B cell (primary cell): Measurements from ENCODE around the gene ETFA. TPM values are rescaled to one million over a fixed set of nuclear protein-coding genes. Genes with fewer than 3 reads are reported as not detected.

Experiments
- ATAC-seq: fragments of 200-7000 bp; cut with Tn5 transposase; one replicate; pipeline ENCODE4 v1.10.0; 2021; ENCODE audit warnings: low read depth, mild to moderate bottlenecking, moderate number of reproducible peaks, moderate library complexity
- CTCF ChIA-PET: fragments of 350-600 bp; sonication (Branson Sonifier 250); formaldehyde crosslinking; loops from one replicate; lab custom pipeline; 2021; ENCODE audit warnings: antibody characterized with exemption, inconsistent platforms; lab: Charles Lee
- POLR2A ChIA-PET: fragments of 350-600 bp; sonication (Branson Sonifier 250); formaldehyde crosslinking; loops from one replicate; lab custom pipeline; 2021; ENCODE audit warnings: antibody characterized with exemption; lab: Charles Lee
- DNase-seq: peaks from one replicate; pipeline ENCODE4 v3.0.0; 2013
- H2AFZ ChIP-seq: 2 replicates; pipeline ENCODE4 v1.6.1; 2012; ENCODE audit warnings: mild to moderate bottlenecking, low read depth, low read length; ENCODE audit not compliant: insufficient read depth, poor library complexity, severe bottlenecking
- H3K27ac ChIP-seq, 2 donors: 1 replicate in 1 of 2; 2 replicates in 1 of 2; pipeline ENCODE4 v1.5.1; 2012 to 2013; ENCODE audit warnings: low read length in 2 of 2, mild to moderate bottlenecking in 2 of 2, moderate library complexity in 1 of 2
- H3K27me3 ChIP-seq, 4 experiments: fragments of 200-600 bp in 1 of 4; sonication (generic) in 1 of 4; replicated peaks in 1 of 4; 1 replicate in 2 of 4; 2 replicates in 2 of 4; pipeline versions ENCODE4 v1.6.1 to v1.7.0; 2013 to 2016; ENCODE audit warnings: low read length in 3 of 4, mild to moderate bottlenecking in 2 of 4, mixed read lengths in 1 of 4, moderate library complexity in 1 of 4; ENCODE audit not compliant: insufficient read depth in 4 of 4, control insufficient read depth in 3 of 4; ENCODE audit errors: control extremely low read depth in 1 of 4
- H3K36me3 ChIP-seq, 2 experiments: replicated peaks in 1 of 2; 1 replicate in 1 of 2; 2 replicates in 1 of 2; pipeline versions ENCODE4 v1.6.1 to v1.7.1; 2013; ENCODE audit warnings: low read length in 1 of 2; ENCODE audit not compliant: insufficient read depth in 2 of 2, control insufficient read depth in 1 of 2; ENCODE audit errors: control extremely low read depth in 1 of 2, extremely low read depth in 1 of 2
- H3K4me1 ChIP-seq, 2 donors: fragments of 200-600 bp in 1 of 2; sonication (generic) in 1 of 2; 1 replicate in 1 of 2; 2 replicates in 1 of 2; pipeline versions ENCODE4 v1.5.1 to v1.6.1; 2013 to 2017; ENCODE audit warnings: low read length in 2 of 2; ENCODE audit not compliant: control insufficient read depth in 2 of 2, insufficient read depth in 2 of 2
- H3K4me2 ChIP-seq: replicated peaks from 2 replicates; pipeline ENCODE3; 2012; ENCODE audit warnings: mild to moderate bottlenecking, low read depth, low read length; ENCODE audit not compliant: poor library complexity, severe bottlenecking
- H3K4me3 ChIP-seq, 5 experiments: fragments of 200-600 bp in 1 of 5; sonication (generic) in 1 of 5; 1 replicate in 3 of 5; 2 replicates in 2 of 5; pipeline versions ENCODE4 v1.5.1 to v1.7.0; 2011 to 2016; ENCODE audit warnings: low read length in 4 of 5, mild to moderate bottlenecking in 4 of 5, low read depth in 2 of 5, control low read depth in 1 of 5, moderate library complexity in 1 of 5; ENCODE audit not compliant: insufficient read depth in 1 of 5; ENCODE audit errors: control extremely low read depth in 1 of 5, extremely low read depth in 1 of 5
- H3K79me2 ChIP-seq: fragments of 200-600 bp; sonication (generic); one replicate; pipeline ENCODE4 v1.6.0; 2016; ENCODE audit warnings: low read length; ENCODE audit not compliant: control insufficient read depth, insufficient read depth
- H3K9ac ChIP-seq: fragments of 200-600 bp; sonication (generic); 2 replicates; pipeline ENCODE4 v1.6.1; 2017; ENCODE audit warnings: mild to moderate bottlenecking, low read length, moderate library complexity
- H3K9me3 ChIP-seq, 3 donors: one replicate each; pipeline versions ENCODE4 v1.6.1 to v1.7.1; 2013; ENCODE audit warnings: low read length in 2 of 3; ENCODE audit not compliant: control insufficient read depth in 2 of 3, insufficient read depth in 1 of 3; ENCODE audit errors: control extremely low read depth in 1 of 3
- H4K20me1 ChIP-seq: 2 replicates; pipeline ENCODE4 v1.6.0; 2012; ENCODE audit warnings: mild to moderate bottlenecking, low read length; ENCODE audit not compliant: insufficient read depth, control insufficient read depth, poor library complexity, severe bottlenecking
- H3K27ac Mint-ChIP-seq: one replicate; pipeline ENCODE4 v1.8.0; 2021; ENCODE audit warnings: mixed read lengths
- H3K27me3 Mint-ChIP-seq: one replicate; pipeline ENCODE4 v1.8.0; 2021; ENCODE audit warnings: mixed read lengths
- H3K4me1 Mint-ChIP-seq: one replicate; pipeline ENCODE4 v1.8.0; 2021; ENCODE audit warnings: mixed read lengths
- H3K4me3 Mint-ChIP-seq: one replicate; pipeline ENCODE4 v1.8.0; 2021; ENCODE audit warnings: mixed read lengths
- H3K9me3 Mint-ChIP-seq: one replicate; pipeline ENCODE4 v1.8.0; 2022; ENCODE audit warnings: mixed read lengths; ENCODE audit not compliant: insufficient read depth
- EZH2 ChIP-seq: IDR thresholded peaks from 2 replicates; pipeline ENCODE4 v1.6.1; 2012; ENCODE audit warnings: borderline replicate concordance, low read depth, mild to moderate bottlenecking, moderate library complexity, low read length; ENCODE audit not compliant: insufficient read depth, poor library complexity, severe bottlenecking
- WGBS: methylation state at CpG from one replicate; pipeline ENCODE4 v1.1.5; 2013; ENCODE audit warnings: missing lambda C conversion rate; ENCODE audit not compliant: insufficient coverage; 5-methylcytosine and 5-hydroxymethylcytosine counted together
- intact Hi-C: fragments of 100-400 bp; cut with micrococcal nuclease; formaldehyde crosslinking; loops from one replicate; pipeline ENCODE4 v1.10.0; 2022
- polyA plus RNA-seq: library from polyadenylated mRNA; depleted of rRNA; stranded (reverse); fragments of >200 nt; gene quantifications from 2 replicates; pipeline ENCODE4 v1.2.3, GENCODE V29; 2012
- total RNA-seq, 2 donors: library from RNA; stranded (reverse); fragments of 120-200 nt in 1 of 2; gene quantifications; 1 replicate in 1 of 2; 2 replicates in 1 of 2; pipeline versions ENCODE4 v1.2.3 to v1.2.4, GENCODE V29; 2013 to 2022
- TF ChIP-seq, protein P1 (sequence below): fragments of 200-600 bp; IDR thresholded peaks from one replicate; pipeline ENCODE4 v1.8.0; 2022; ENCODE audit warnings: antibody characterized with exemption, mild to moderate bottlenecking

ETFA gene
- total and polyA plus RNA-seq, 2 donors (not counting 1 experiment from before 2014, with no cell fraction given): 34.9 to 68.8 TPM

DNA sequence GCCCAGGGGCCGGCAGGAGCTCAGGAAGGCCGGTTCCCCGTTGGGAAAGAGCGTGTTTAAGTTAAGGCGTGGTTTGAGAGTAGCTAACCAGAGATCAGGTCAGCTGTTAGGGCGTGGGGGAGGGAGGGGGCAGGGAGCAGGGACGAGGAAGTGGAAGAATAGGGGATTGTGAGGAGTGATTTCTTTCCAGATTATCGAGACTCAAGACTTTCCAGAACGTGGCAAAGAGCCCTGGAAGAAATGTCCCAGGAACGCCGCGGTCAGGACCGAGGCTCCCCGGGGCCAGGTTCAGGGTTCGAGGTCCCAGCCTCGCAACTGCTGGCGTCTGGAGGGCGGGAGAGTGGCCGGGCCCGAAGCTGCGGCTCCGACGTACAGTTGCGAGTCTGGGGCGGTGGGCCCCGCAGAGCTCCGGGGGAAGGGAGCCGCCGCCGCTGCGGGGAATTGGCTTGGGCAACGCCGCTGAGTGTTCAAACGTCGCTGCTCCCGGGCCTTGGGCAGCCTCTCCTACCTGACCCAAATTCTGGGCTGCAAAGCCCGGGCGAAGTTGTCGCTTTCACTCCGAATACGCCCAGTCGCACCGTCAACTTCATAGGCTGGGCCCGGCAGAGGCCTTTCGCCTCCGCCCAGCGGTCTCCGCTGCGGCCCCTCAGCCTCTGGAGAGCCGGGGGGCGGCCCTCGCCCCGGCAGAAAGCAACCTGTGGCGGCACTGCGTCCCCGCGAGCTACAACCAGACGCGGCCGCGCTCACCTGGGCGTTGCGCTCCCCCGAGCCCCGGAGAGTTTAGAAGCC, 34.8 kb upstream of the ETFA start:
- 2% methylated on average over 65 of the region's 65 CpGs for WGBS
- H3K79me2 ChIP-seq: no peaks in the 10 kb centered on the region
- no peaks in the 10 kb centered on the region for H3K36me3 ChIP-seq
- peaks cover 3 to 37% (median 10%) of the 10 kb centered on the region in 3 donors for H3K9me3 ChIP-seq
- ChIA-PET POLR2A (interaction anchor here (0.6 to 1.9 kb wide), 2 partner anchors 10 to 894 kb away, joined by 4 to 9 read pairs; partner anchors contain the start of gene ISL2), CTCF (interaction anchor here (2.9 kb wide), 1 partner anchor 10 kb away, joined by 9 read pairs; the partner anchor contains the start of gene ISL2)
- peaks cover 10 to 70% (median 57%) of the 10 kb centered on the region in 4 experiments for H3K27me3 ChIP-seq
- peaks cover 28% of the 10 kb centered on the region for H3K4me1 Mint-ChIP-seq
- intact Hi-C loops: loop anchor here (1.0 kb wide), 1 partner anchor 11 kb away; no protein-coding TSS in a partner anchor
- H3K9me3 Mint-ChIP-seq: no peaks in the 10 kb centered on the region
- H3K9ac ChIP-seq: peak overlapping the region; percentile 59
- peaks cover 19% of the 10 kb centered on the region for H4K20me1 ChIP-seq
- H3K4me2 ChIP-seq: peak overlapping the region; percentile 90
- peak; percentile 31 for ATAC-seq
- H3K27me3 Mint-ChIP-seq: peaks cover 50% of the 10 kb centered on the region
- no peak overlapping the region for H3K27ac ChIP-seq
- H3K4me1 ChIP-seq: peaks cover 46 to 57% of the 10 kb centered on the region in 2 donors
- no peak overlapping the region for H3K27ac Mint-ChIP-seq
- TF ChIP-seq EZH2: no peak
- TF ChIP-seq, protein P1, sequence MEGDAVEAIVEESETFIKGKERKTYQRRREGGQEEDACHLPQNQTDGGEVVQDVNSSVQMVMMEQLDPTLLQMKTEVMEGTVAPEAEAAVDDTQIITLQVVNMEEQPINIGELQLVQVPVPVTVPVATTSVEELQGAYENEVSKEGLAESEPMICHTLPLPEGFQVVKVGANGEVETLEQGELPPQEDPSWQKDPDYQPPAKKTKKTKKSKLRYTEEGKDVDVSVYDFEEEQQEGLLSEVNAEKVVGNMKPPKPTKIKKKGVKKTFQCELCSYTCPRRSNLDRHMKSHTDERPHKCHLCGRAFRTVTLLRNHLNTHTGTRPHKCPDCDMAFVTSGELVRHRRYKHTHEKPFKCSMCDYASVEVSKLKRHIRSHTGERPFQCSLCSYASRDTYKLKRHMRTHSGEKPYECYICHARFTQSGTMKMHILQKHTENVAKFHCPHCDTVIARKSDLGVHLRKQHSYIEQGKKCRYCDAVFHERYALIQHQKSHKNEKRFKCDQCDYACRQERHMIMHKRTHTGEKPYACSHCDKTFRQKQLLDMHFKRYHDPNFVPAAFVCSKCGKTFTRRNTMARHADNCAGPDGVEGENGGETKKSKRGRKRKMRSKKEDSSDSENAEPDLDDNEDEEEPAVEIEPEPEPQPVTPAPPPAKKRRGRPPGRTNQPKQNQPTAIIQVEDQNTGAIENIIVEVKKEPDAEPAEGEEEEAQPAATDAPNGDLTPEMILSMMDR: no peak
- peak overlapping the region; percentile 47 for H2AFZ ChIP-seq
- peak overlapping the region; percentile 11 to 55 (median 36) for H3K4me3 ChIP-seq
- H3K4me3 Mint-ChIP-seq: peak overlapping the region; percentile 60
- DNase-seq: peak; percentile 69

- 13% methylated on average over 7 of the region's 7 CpGs for WGBS
- peak overlapping the region; percentile 60 for H3K4me3 Mint-ChIP-seq
- TF ChIP-seq, protein P1: no peak
- no peak for TF ChIP-seq EZH2
- H3K4me3 ChIP-seq: no peak overlapping the region
- intact Hi-C loops: no loop called here
- peaks cover 51 to 62% of the 10 kb centered on the region in 2 donors for H3K4me1 ChIP-seq
- peaks cover 24% of the 10 kb centered on the region for H4K20me1 ChIP-seq
- peaks cover 55% of the 10 kb centered on the region for H3K27me3 Mint-ChIP-seq
- peaks cover 10 to 75% (median 60%) of the 10 kb centered on the region in 4 experiments for H3K27me3 ChIP-seq
- no peaks in the 10 kb centered on the region for H3K9me3 Mint-ChIP-seq
- no peak overlapping the region for H3K27ac Mint-ChIP-seq
- peaks cover 33% of the 10 kb centered on the region for H3K4me1 Mint-ChIP-seq
- CTCF ChIA-PET: interaction anchor here (2.9 kb wide), 1 partner anchor 10 kb away, joined by 9 read pairs; the partner anchor contains the start of gene ISL2
- H3K79me2 ChIP-seq: no peaks in the 10 kb centered on the region
- H3K36me3 ChIP-seq: no peaks in the 10 kb centered on the region
- no peak for DNase-seq
- H3K4me2 ChIP-seq: peak overlapping the region; percentile 90
- H3K9me3 ChIP-seq: peaks cover 3 to 41% (median 10%) of the 10 kb centered on the region in 3 donors
- no peak for ATAC-seq
- H3K9ac ChIP-seq: no peak overlapping the region
- no peak overlapping the region for H2AFZ ChIP-seq
- H3K27ac ChIP-seq: no peak overlapping the region
- POLR2A ChIA-PET: interaction anchor here (0.6 to 1.9 kb wide), 2 partner anchors 10 to 893 kb away, joined by 4 to 9 read pairs; partner anchors contain the start of gene ISL2
Observed at GRCh38 chr15:76345583-76345879, 34.3 kb upstream of the ETFA start.
